GM12864 (cell line): ENCODE data around the gene MTM1.

Experiments used
- DNase-seq: peaks from one replicate; pipeline ENCODE4 v3.0.0-alpha.2; 2011; ENCODE audit warnings: low read depth
- H3K4me3 ChIP-seq: 2 replicates; pipeline ENCODE4 v1.5.1; 2011; ENCODE audit warnings: mild to moderate bottlenecking, low read depth, low read length, control low read depth
- CTCF ChIP-seq: IDR thresholded peaks from 2 replicates; pipeline ENCODE4 v1.5.1; 2011; ENCODE audit warnings: low read depth, mild to moderate bottlenecking, moderate library complexity, low read length, control low read depth, inconsistent platforms; ENCODE audit errors: missing control alignments

MTM1 gene

DNA sequence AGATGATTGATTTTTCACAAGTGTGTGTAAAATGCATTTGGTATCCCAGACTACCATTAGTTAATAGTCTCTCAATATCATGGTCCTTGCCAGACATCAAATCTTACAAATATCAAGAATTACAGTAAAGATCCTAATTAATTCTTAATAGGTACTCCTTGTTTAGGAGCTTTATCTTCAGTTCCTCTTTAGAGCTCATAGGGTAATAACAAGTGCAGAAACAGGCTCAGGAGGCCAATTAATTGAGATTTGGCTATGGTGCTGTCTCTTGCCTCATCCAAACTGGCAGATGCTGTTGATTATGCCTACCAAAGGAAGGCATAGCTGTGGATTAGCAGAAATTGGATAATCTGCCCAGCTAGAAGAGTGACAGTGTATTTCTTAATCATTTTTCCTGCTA, 131.7 kb downstream of the MTM1 start:
- TF ChIP-seq CTCF: no peak

DNA sequence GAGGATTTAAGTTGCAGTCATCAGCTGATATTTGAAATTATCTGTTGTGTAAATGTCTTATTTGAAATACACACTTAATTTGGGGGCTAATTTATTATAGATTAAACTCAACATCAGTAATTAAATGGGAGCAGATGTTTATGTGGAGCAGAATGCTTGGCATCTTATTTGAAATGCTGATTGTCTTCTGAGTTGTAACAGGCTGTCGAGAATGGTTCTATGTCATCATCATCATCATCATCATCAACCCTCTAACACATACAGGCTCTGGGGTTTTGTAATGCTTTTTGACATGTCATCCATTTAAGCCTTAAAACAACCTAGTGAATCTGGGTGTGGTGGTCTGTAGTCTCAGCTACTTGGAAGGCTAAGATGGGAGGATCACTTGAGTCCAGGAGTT, 133.0 kb downstream of the MTM1 start:
- no peak for DNase-seq
- no peak overlapping the region for H3K4me3 ChIP-seq
- TF ChIP-seq CTCF: no peak

More for the DNA sequence above, 131.7 kb downstream of the MTM1 start:
- H3K4me3 ChIP-seq: no peak overlapping the region
- no peak for DNase-seq

- no peak for DNase-seq
- TF ChIP-seq CTCF: no peak
- no peak overlapping the region for H3K4me3 ChIP-seq
These were observed 134.7 kb downstream of the MTM1 start for GRCh38 chrX:150702966-150703694.

DNA sequence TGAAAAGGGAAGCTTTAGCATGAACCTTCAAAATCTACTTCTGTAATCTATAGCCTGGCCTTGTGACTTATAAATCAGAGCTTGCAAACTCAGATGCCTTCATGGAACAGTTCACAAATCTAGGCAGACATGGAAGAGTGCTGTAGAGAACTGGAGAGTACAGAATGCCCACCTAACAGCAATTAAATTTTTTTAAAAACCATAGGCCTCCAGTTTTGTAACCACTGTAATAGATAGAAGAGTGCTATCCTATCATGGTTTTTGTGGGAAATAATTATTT, 135.2 kb downstream of the MTM1 start:
- no peak for DNase-seq
- TF ChIP-seq CTCF: no peak
- no peak overlapping the region for H3K4me3 ChIP-seq

DNA sequence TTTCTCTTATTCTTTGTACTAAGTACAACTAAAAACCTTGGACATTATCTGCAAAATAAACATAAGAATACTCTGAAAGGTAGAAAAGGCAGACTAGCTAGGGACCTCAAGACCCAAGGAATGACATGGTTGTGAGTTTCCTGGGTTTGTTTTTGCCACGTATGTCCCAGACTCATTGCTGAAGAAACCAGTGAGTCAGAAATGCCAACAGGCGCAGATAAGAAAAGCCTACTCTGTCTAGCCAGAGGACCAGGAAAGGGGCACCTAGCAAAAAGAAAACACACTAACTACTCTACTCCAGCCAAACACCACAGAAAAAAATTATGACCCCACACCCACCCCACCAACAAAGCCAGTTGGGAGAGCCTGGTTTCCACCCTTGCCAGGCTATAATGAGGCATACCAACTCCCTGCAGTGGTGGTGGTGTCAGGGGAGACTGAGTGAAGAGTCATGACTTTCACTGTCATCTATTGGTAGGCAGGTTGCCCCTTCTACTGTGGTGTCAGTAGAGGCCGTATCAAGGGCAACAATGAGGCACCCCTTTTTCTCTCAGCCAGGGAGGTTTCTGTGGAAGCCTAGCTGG, 135.7 kb downstream of the MTM1 start:
- no peak for DNase-seq

GRCh38 chrX:150712619-150713018, 144.2 kb downstream of the MTM1 start:
- no peak for TF ChIP-seq CTCF
- DNase-seq: no peak
- no peak overlapping the region for H3K4me3 ChIP-seq

More for the DNA sequence above, 135.7 kb downstream of the MTM1 start:
- TF ChIP-seq CTCF: no peak
- no peak overlapping the region for H3K4me3 ChIP-seq

DNA sequence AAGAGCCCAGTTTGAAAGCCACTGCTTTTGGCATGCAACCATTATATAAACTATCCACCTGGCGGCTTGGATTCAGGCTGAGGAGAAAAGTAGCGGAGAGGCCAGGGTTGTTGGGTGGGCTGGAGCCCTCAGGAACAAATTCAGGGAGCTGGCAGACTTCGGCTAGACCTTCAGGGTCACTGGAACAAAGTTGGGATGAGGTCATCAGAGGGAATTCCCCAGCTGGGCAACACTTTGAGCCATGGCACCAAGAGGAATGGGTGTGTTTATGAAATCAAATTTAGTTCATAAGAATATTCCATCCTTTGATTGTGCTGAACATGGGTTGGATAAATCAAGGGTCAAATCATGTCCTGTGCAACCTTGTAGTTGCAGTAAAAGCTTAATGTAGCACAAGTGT, 146.8 kb downstream of the MTM1 start:
- TF ChIP-seq CTCF: no peak
- no peak overlapping the region for H3K4me3 ChIP-seq
- no peak for DNase-seq
